Omental fat pad (tissue), 4 donors: ENCODE measurements around the gene DYNC1I2. TPM values are rescaled to one million over a fixed set of nuclear protein-coding genes. Genes with fewer than 3 reads are reported as not detected.
"Not testable (repeated sequence)": the region's sequence is repeated elsewhere in the genome, so short reads cannot be mapped to it uniquely, and the experiment has no call there.

ENCODE experiments used
- ATAC-seq: fragments of 150-250 bp; one replicate; pipeline ENCODE4 v1.9.1; 2016; ENCODE audit warnings: mild to moderate bottlenecking, moderate library complexity; ENCODE audit not compliant: low FRiP score
- DNase-seq: peaks from one replicate; pipeline ENCODE4 v3.0.0-alpha.2; 2019; ENCODE audit warnings: low spot score
- CTCF ChIP-seq, 3 donors: fragments of 450-650 bp; IDR thresholded peaks; one replicate each; pipeline ENCODE4 v1.5.1; 2016 to 2017; ENCODE audit warnings: antibody characterized with exemption in 3 of 3, mild to moderate bottlenecking in 3 of 3, moderate library complexity in 2 of 3
- total RNA-seq, 4 donors: library from RNA; depleted of rRNA; stranded (reverse); fragments of >200 nt; gene quantifications; one replicate each; pipeline ENCODE4 v1.1.0, GENCODE V29; 2016

The DYNC1I2 gene
- total RNA-seq, 4 donors from 2014 or later = 73.5 to 115 (median 87.8) TPM

GRCh38 chr2:171745806-171746205 lies 58.5 kb downstream of the DYNC1I2 start:
- TF ChIP-seq CTCF (IDR thresholded peaks at IDR 0.05) = no peak
- no peak for ATAC-seq
- no peak for DNase-seq

GRCh38 chr2:171747371-171747770 lies 60.1 kb downstream of the DYNC1I2 start:
- ATAC-seq = no peak
- no peak for DNase-seq
- TF ChIP-seq CTCF (IDR thresholded peaks at IDR 0.05) = no peak

GRCh38 chr2:171754254-171754939 lies 67.1 kb downstream of the DYNC1I2 start:
- no peak for DNase-seq
- no peak for ATAC-seq
- TF ChIP-seq CTCF (IDR thresholded peaks at IDR 0.05) = no peak

GRCh38 chr2:171758762-171759161 lies 71.5 kb downstream of the DYNC1I2 start:
- not testable (repeated sequence) for ATAC-seq, DNase-seq

- not testable (repeated sequence) for ATAC-seq, DNase-seq
Measured at GRCh38 chr2:171761176-171761575, 73.9 kb downstream of the DYNC1I2 start.

- TF ChIP-seq CTCF (IDR thresholded peaks at IDR 0.05) = no peak
- no peak for DNase-seq
- no peak for ATAC-seq
Measured at GRCh38 chr2:171762879-171763573, 75.8 kb downstream of the DYNC1I2 start.

- DNase-seq (no peak), ATAC-seq (no peak)
- TF ChIP-seq CTCF (IDR thresholded peaks at IDR 0.05) = no peak
Measured at GRCh38 chr2:171763602-171764001, 76.3 kb downstream of the DYNC1I2 start.

- ATAC-seq (no peak), DNase-seq (no peak)
- no peak for TF ChIP-seq CTCF (IDR thresholded peaks at IDR 0.05)
Measured at GRCh38 chr2:171771463-171771862, 84.2 kb downstream of the DYNC1I2 start.
